Epithelial cell of proximal tubule (primary cell): ENCODE results near the gene EIF2S3. TPM values are rescaled to one million over a fixed set of nuclear protein-coding genes. Genes with fewer than 3 reads are reported as not detected.
"Not testable (repeated sequence)": the region's sequence is repeated elsewhere in the genome, so short reads cannot be mapped to it uniquely, and the experiment has no call there.

Source experiments
- DNase-seq: peaks from one replicate; pipeline ENCODE4 v3.0.0-alpha.2; 2011; ENCODE audit warnings: low read depth
- H3K4me3 ChIP-seq: 2 replicates; pipeline ENCODE4 v1.5.1; 2011; ENCODE audit warnings: low read depth, mild to moderate bottlenecking, low read length
- total RNA-seq: library from RNA; depleted of rRNA; stranded (reverse); fragments of >200 nt; gene quantifications from 2 replicates; pipeline ENCODE4 v1.2.3, GENCODE V29; 2015
- TF ChIP-seq, protein P1 (sequence below): conservative IDR thresholded peaks from 2 replicates; pipeline ENCODE4 v1.5.1; 2012; ENCODE audit warnings: low read depth, mild to moderate bottlenecking, low read length

EIF2S3 gene
- total RNA-seq, 1 donor from 2014 or later = 92.7 TPM

DNA sequence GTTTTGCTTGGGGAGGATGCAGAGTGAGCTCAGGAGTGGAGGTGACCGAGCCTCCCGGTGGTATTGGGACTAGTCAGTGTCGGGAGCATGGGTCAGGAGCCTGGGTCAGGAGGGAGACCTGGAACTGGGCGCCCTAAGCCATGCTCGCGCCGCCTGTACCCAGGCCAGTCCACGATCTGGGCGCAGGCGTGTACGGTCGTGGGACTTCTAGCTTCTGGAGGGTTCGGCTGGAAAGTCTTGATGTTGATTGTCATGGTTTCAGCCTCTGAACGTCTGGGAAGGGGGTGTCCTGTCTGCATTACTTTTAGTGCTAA lies 244 bp downstream of the EIF2S3 start:
- no peak overlapping the region for H3K4me3 ChIP-seq
- DNase-seq = no peak

DNA sequence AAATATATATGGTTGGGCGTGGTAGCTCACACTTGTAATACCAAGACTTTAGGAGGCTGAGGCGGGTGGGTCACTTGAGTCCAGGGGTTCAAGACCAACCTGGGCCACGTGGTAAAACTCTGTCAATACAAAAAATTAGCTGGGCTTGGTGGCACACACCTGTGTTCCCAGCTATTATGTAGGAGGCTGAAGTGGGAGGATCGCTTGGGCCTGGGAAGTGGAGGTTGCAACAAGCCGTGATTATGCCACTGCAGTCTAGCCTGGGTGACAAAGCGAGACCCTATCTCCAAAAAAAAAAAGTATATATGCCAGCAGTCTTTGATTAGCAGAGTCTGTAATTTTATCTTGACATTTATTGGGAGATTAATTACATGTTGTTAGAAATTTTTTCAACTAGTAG lies 8.7 kb downstream of the EIF2S3 start:
- no peak overlapping the region for H3K4me3 ChIP-seq
- DNase-seq = no peak
- TF ChIP-seq, protein P1, sequence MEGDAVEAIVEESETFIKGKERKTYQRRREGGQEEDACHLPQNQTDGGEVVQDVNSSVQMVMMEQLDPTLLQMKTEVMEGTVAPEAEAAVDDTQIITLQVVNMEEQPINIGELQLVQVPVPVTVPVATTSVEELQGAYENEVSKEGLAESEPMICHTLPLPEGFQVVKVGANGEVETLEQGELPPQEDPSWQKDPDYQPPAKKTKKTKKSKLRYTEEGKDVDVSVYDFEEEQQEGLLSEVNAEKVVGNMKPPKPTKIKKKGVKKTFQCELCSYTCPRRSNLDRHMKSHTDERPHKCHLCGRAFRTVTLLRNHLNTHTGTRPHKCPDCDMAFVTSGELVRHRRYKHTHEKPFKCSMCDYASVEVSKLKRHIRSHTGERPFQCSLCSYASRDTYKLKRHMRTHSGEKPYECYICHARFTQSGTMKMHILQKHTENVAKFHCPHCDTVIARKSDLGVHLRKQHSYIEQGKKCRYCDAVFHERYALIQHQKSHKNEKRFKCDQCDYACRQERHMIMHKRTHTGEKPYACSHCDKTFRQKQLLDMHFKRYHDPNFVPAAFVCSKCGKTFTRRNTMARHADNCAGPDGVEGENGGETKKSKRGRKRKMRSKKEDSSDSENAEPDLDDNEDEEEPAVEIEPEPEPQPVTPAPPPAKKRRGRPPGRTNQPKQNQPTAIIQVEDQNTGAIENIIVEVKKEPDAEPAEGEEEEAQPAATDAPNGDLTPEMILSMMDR = no peak

More for the DNA sequence above, 244 bp downstream of the EIF2S3 start:
- TF ChIP-seq, protein P1 = no peak

DNA sequence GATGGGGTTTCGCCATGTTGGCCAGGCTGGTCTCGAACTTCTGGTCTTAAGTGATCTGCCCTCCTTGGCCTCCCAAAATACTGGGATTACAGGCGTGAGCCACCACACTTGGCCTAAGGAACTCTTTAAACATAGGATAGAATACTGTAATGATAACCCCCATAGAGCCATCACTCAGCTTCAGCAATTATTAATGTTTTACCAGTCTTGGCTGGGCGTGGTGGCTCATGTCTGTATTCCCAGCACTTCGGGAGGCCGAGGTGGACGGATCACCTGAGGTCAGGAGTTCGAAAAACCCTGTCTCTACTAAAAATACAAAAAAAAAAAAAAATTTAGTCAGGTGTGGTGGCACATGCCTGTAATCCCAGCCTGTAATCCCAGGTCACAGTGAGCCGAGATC lies 15.1 kb downstream of the EIF2S3 start:
- TF ChIP-seq, protein P1 = no peak

DNA sequence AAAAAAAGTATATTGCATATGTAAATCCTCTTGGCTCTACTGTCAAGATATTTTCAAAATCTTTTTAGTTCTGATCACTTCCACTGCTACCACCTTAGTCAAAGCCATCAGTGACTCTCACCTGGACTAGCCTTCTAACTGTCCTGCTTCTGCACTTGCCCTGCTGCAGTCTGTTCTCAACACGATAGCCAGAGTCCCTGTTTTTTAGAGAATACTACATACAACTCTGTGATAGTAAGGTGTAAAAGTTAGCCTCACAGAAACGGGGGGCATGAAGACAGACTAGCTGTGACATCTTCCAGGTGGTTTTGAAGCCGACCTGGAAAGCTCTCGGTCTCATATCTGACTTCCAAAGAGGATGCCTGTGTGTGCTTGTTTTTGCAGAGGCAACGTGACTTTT lies 24.7 kb downstream of the EIF2S3 start:
- no peak for DNase-seq
- TF ChIP-seq, protein P1 = no peak
- no peak overlapping the region for H3K4me3 ChIP-seq

More for the DNA sequence above, 15.1 kb downstream of the EIF2S3 start:
- no peak overlapping the region for H3K4me3 ChIP-seq
- DNase-seq = no peak

DNA sequence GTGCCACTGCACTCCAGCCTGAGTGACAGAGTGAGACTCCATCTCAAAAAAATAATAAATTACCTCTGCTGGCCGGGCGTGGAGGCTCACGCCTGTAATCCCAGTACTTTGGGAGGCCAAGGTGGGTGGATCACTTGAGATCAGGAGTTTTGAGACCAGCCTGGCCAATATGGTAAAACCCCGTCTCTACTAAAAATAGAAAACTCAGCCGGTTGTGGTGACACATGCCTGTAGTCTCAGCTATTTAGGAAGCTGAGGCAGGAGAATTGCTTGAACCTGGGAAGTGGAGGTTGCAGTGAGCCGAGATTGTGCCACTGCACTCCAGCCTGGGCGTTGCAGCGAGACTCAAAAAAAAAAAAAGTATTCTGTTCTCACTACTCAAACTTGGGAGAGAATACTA lies 25.5 kb downstream of the EIF2S3 start:
- H3K4me3 ChIP-seq, DNase-seq: not testable (repeated sequence)

DNA sequence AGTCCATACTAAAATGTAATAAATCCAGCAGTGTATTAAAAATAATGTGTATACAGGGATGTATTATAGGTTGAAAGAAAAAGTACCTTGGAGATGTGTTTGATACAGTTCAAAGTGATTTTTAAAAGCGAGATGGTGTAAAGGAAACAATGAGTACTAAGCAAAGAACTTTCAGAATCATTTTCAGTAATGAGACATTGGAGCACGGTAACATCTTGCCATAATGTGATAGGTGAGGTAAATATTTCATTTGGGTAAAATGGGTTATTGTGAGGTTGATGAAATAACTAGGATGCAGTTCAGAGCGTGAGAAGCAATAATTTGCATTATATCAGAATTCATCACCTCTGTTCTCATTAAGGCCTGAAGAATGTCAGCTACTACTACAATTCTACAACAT lies 25.9 kb downstream of the EIF2S3 start:
- TF ChIP-seq, protein P1 = no peak
- no peak for DNase-seq
- H3K4me3 ChIP-seq = no peak overlapping the region

DNA sequence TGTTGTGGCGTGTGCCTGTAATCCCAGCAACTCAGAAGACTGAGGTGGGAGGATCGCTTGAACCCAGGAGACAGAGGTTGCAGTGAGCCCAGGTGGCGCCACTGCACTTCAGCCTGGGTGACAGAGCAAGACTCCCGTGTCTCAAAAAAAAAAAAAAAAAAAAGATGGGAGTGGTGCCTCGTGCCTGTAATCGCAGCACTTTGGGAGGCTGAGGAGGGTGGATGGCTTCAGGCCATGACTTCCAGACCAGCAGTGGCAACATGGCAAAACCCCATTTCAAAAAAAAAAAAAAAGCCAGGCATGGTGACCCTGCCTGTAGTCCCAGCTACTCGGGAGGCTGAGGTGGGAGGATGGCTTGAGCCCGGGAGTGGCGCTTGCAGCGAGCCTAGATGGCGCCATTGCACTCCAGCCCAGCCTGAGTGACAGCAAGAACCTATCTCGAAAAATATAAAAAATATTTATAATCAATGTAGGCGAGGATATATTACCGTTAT lies 27.0 kb downstream of the EIF2S3 start:
- H3K4me3 ChIP-seq = no peak overlapping the region
- no peak for DNase-seq
- TF ChIP-seq, protein P1 = peak; percentile 57
